SK-N-SH treated with all-trans-retinoic acid at 6 μM for 48 hours (cell line): ENCODE measurements around the gene PDZD2.

Source experiments
- ATAC-seq: fragments of 200-7000 bp; cut with Tn5 transposase; 3 replicates; pipeline ENCODE4 v1.9.1; 2020; ENCODE audit warnings: mild to moderate bottlenecking, moderate library complexity
- ARNTL ChIP-seq: fragments of 450-650 bp; formaldehyde crosslinking; IDR thresholded peaks from 2 replicates; pipeline ENCODE4 v1.5.0; 2020; ENCODE audit warnings: low read depth, mild to moderate bottlenecking, moderate library complexity, borderline replicate concordance
- BACH2 ChIP-seq: fragments of 250-450 bp; sonication (Bioruptor Pico); IDR thresholded peaks from 2 replicates; pipeline ENCODE4 v1.9.0; 2021; ENCODE audit warnings: mild to moderate bottlenecking, borderline replicate concordance
- CREB5 ChIP-seq: fragments of 250-450 bp; sonication (Bioruptor Pico); IDR thresholded peaks from 2 replicates; pipeline ENCODE4 v1.5.1; 2020; ENCODE audit warnings: low read depth, mild to moderate bottlenecking, moderate library complexity
- CSDC2 ChIP-seq: fragments of 250-450 bp; sonication (Bioruptor Pico); IDR thresholded peaks from 2 replicates; pipeline ENCODE4 v1.5.0; 2020; ENCODE audit warnings: mild to moderate bottlenecking, moderate library complexity
- CSRNP3 ChIP-seq: fragments of 250-450 bp; sonication (Bioruptor Pico); IDR thresholded peaks from 2 replicates; pipeline ENCODE4 v1.5.1; 2021; ENCODE audit warnings: mild to moderate bottlenecking, moderate library complexity
- ESRRG ChIP-seq: fragments of 250-450 bp; sonication (Bioruptor Pico); IDR thresholded peaks from 2 replicates; pipeline ENCODE4 v1.6.1; 2021; ENCODE audit warnings: mild to moderate bottlenecking
- GLIS3 ChIP-seq: fragments of 250-450 bp; sonication (Bioruptor Pico); IDR thresholded peaks from 2 replicates; pipeline ENCODE4 v1.5.0; 2020; ENCODE audit warnings: mild to moderate bottlenecking, moderate library complexity
- ISL1 ChIP-seq: fragments of 250-450 bp; sonication (Bioruptor Pico); IDR thresholded peaks from 2 replicates; pipeline ENCODE4 v2.1.2; 2022; ENCODE audit warnings: mild to moderate bottlenecking, moderate library complexity
- PATZ1 ChIP-seq: fragments of 250-450 bp; sonication (Bioruptor Pico); IDR thresholded peaks from 2 replicates; pipeline ENCODE4 v1.8.0; 2020; ENCODE audit warnings: mild to moderate bottlenecking, moderate library complexity, borderline replicate concordance
- POU6F1 ChIP-seq: fragments of 250-450 bp; sonication (Bioruptor Pico); IDR thresholded peaks from 2 replicates; pipeline ENCODE4 v1.8.0; 2021; ENCODE audit warnings: low read depth, mild to moderate bottlenecking, moderate library complexity, borderline replicate concordance
- PPARA ChIP-seq: fragments of 250-450 bp; sonication (Bioruptor Pico); IDR thresholded peaks from 2 replicates; pipeline ENCODE4 v1.5.0; 2020; ENCODE audit warnings: mild to moderate bottlenecking, borderline replicate concordance
- RARB ChIP-seq: fragments of 250-450 bp; sonication (Bioruptor Pico); IDR thresholded peaks from 2 replicates; pipeline ENCODE4 v1.8.0; 2021; ENCODE audit warnings: mild to moderate bottlenecking, moderate library complexity
- SNAI2 ChIP-seq: fragments of 250-450 bp; sonication (Bioruptor Pico); IDR thresholded peaks from 2 replicates; pipeline ENCODE4 v1.5.0; 2020; ENCODE audit warnings: mild to moderate bottlenecking, moderate library complexity
- TOX ChIP-seq: fragments of 250-450 bp; sonication (Bioruptor Pico); IDR thresholded peaks from 2 replicates; pipeline ENCODE4 v1.8.0; 2021; ENCODE audit warnings: mild to moderate bottlenecking, moderate library complexity, borderline replicate concordance
- TSHZ2 ChIP-seq: fragments of 250-450 bp; sonication (Bioruptor Pico); IDR thresholded peaks from 2 replicates; pipeline ENCODE4 v1.5.0; 2020; ENCODE audit warnings: mild to moderate bottlenecking, moderate library complexity
- ZC3H10 ChIP-seq: fragments of 250-450 bp; sonication (Bioruptor Pico); IDR thresholded peaks from 2 replicates; pipeline ENCODE4 v1.5.1; 2021; ENCODE audit warnings: mild to moderate bottlenecking, moderate library complexity
- ZFP3 ChIP-seq: fragments of 250-450 bp; sonication (Bioruptor Pico); IDR thresholded peaks from 2 replicates; pipeline ENCODE4 v1.5.0; 2020; ENCODE audit warnings: mild to moderate bottlenecking, moderate library complexity
- ZFP30 ChIP-seq: fragments of 450-650 bp; formaldehyde crosslinking; IDR thresholded peaks from 2 replicates; pipeline ENCODE4 v1.5.0; 2022; ENCODE audit warnings: mild to moderate bottlenecking, moderate library complexity
- ZNF565 ChIP-seq: fragments of 450-650 bp; formaldehyde crosslinking; conservative IDR thresholded peaks from 2 replicates; pipeline ENCODE4 v1.5.0; 2020; ENCODE audit warnings: low read depth, mild to moderate bottlenecking, moderate library complexity
- ZNF70 ChIP-seq: fragments of 450-650 bp; formaldehyde crosslinking; IDR thresholded peaks from 2 replicates; pipeline ENCODE4 v1.5.0; 2020; ENCODE audit warnings: mild to moderate bottlenecking, moderate library complexity
- ZNF8 ChIP-seq: fragments of 450-650 bp; formaldehyde crosslinking; IDR thresholded peaks from 2 replicates; pipeline ENCODE4 v1.5.0; 2020; ENCODE audit warnings: mild to moderate bottlenecking, moderate library complexity

The PDZD2 gene

GRCh38 chr5:31957151-31957550 is 318.2 kb downstream of the PDZD2 start (continued):
- TF ChIP-seq CSRNP3 (CRISPR knock-in tag) (no peak), RARB (no peak)

GRCh38 chr5:31962351-31962751 is 323.4 kb downstream of the PDZD2 start:
- TF ChIP-seq CSRNP3 (CRISPR knock-in tag) (no peak), ZFP30 (CRISPR knock-in tag) (no peak), CSDC2 (CRISPR knock-in tag) (no peak), CREB5 (CRISPR knock-in tag) (no peak), TSHZ2 (CRISPR knock-in tag) (no peak), SNAI2 (CRISPR knock-in tag) (no peak), ZNF70 (CRISPR knock-in tag) (no peak), ZNF565 (CRISPR knock-in tag) (no peak), ISL1 (CRISPR knock-in tag) (no peak), ARNTL (CRISPR knock-in tag) (no peak)
- TF ChIP-seq, all 23 proteins: peak for 0
- no peak for ATAC-seq

GRCh38 chr5:31962871-31963307 is 324.0 kb downstream of the PDZD2 start:
- ATAC-seq, result no peak
- TF ChIP-seq ZNF70 (CRISPR knock-in tag), result no peak
- TF ChIP-seq CSRNP3 (CRISPR knock-in tag), result no peak
- TF ChIP-seq ESRRG (CRISPR knock-in tag), result no peak
- no peak for TF ChIP-seq ZC3H10 (CRISPR knock-in tag)
- no peak for TF ChIP-seq BACH2 (CRISPR knock-in tag)
- no peak for TF ChIP-seq CSDC2 (CRISPR knock-in tag)
- TF ChIP-seq CREB5 (CRISPR knock-in tag), result no peak
- TF ChIP-seq ZFP3 (CRISPR knock-in tag), result no peak
- TF ChIP-seq PATZ1 (CRISPR knock-in tag), result no peak
- TF ChIP-seq PPARA (CRISPR knock-in tag), result no peak
- TF ChIP-seq SNAI2 (CRISPR knock-in tag), result no peak
- no peak for TF ChIP-seq ZFP30 (CRISPR knock-in tag)
- no peak for TF ChIP-seq ZNF565 (CRISPR knock-in tag)
- no peak for TF ChIP-seq ZNF8
- no peak for TF ChIP-seq TOX (CRISPR knock-in tag)
- TF ChIP-seq RARB, result no peak
- TF ChIP-seq ARNTL (CRISPR knock-in tag), result no peak
- TF ChIP-seq POU6F1 (CRISPR knock-in tag), result no peak
- TF ChIP-seq GLIS3 (CRISPR knock-in tag), result no peak
